Glutamatergic neuron (in vitro differentiated cells): Measurements from ENCODE around the gene AMBRA1. TPM values are rescaled to one million over a fixed set of nuclear protein-coding genes. Genes with fewer than 3 reads are reported as not detected.

ENCODE experiments used
- DNase-seq: peaks from one replicate; pipeline ENCODE4 v3.0.0; 2022
- H3K27ac Mint-ChIP-seq: one replicate; pipeline ENCODE4 v1.8.0; 2020; ENCODE audit warnings: mild to moderate bottlenecking, mixed read lengths, inconsistent platforms; ENCODE audit not compliant: unreplicated experiment
- H3K27me3 Mint-ChIP-seq: one replicate; pipeline ENCODE4 v1.8.0; 2020; ENCODE audit warnings: mild to moderate bottlenecking, moderate library complexity, mixed read lengths, inconsistent platforms; ENCODE audit not compliant: unreplicated experiment
- H3K36me3 Mint-ChIP-seq: one replicate; pipeline ENCODE4 v1.8.0; 2020; ENCODE audit warnings: mild to moderate bottlenecking, mixed read lengths, inconsistent platforms; ENCODE audit not compliant: unreplicated experiment
- H3K4me1 Mint-ChIP-seq: one replicate; pipeline ENCODE4 v1.8.0; 2020; ENCODE audit warnings: mild to moderate bottlenecking, low read depth, mixed read lengths, inconsistent platforms; ENCODE audit not compliant: unreplicated experiment
- H3K4me3 Mint-ChIP-seq: one replicate; pipeline ENCODE4 v1.8.0; 2020; ENCODE audit warnings: mild to moderate bottlenecking, mixed read lengths, inconsistent platforms; ENCODE audit not compliant: unreplicated experiment
- H3K9me3 Mint-ChIP-seq: one replicate; pipeline ENCODE4 v1.8.0; 2020; ENCODE audit warnings: mild to moderate bottlenecking, moderate library complexity, mixed read lengths, inconsistent platforms; ENCODE audit not compliant: unreplicated experiment
- CTCF ChIP-seq: fragments of 200-600 bp; sonication (generic); IDR thresholded peaks from one replicate; pipeline ENCODE4 v1.5.0; 2021; ENCODE audit not compliant: partially characterized antibody, unreplicated experiment
- total RNA-seq: library from RNA; stranded (reverse); fragmentation: NEBNext Ultra II Directional; extraction: Animal tissue kit (Norgen Biotek cat#: 25700); gene quantifications from one replicate; pipeline ENCODE4 v1.2.1, GENCODE V29; 2021; ENCODE audit not compliant: unreplicated experiment

The AMBRA1 gene
- total RNA-seq, 1 donor from 2014 or later: 49.0 TPM

GRCh38 chr11:46351148-46351547, 242.7 kb downstream of the AMBRA1 start:
- Mint-ChIP-seq H3K27ac (no peak overlapping the region), H3K9me3 (peaks cover 4% of the 10 kb centered on the region), H3K27me3 (peaks cover 9% of the 10 kb centered on the region), H3K4me3 (no peak overlapping the region), H3K4me1 (peaks cover 28% of the 10 kb centered on the region), H3K36me3 (peaks cover 6% of the 10 kb centered on the region)
- TF ChIP-seq CTCF: no peak
- DNase-seq: no peak

- peaks cover 6% of the 10 kb centered on the region for H3K36me3 Mint-ChIP-seq
- no peak overlapping the region for H3K4me3 Mint-ChIP-seq
- H3K4me1 Mint-ChIP-seq: peaks cover 26% of the 10 kb centered on the region
- TF ChIP-seq CTCF: no peak
- H3K27ac Mint-ChIP-seq: no peak overlapping the region
- no peak for DNase-seq
- H3K27me3 Mint-ChIP-seq: peaks cover 9% of the 10 kb centered on the region
- peaks cover 4% of the 10 kb centered on the region for H3K9me3 Mint-ChIP-seq
These were observed 243.1 kb downstream of the AMBRA1 start for GRCh38 chr11:46350695-46351094.

- no peak for DNase-seq
- H3K9me3 Mint-ChIP-seq: peaks cover 4% of the 10 kb centered on the region
- peak overlapping the region; percentile 88 for H3K4me3 Mint-ChIP-seq
- peaks cover 6% of the 10 kb centered on the region for H3K36me3 Mint-ChIP-seq
- no peak overlapping the region for H3K27ac Mint-ChIP-seq
- H3K4me1 Mint-ChIP-seq: peaks cover 29% of the 10 kb centered on the region
- no peak for TF ChIP-seq CTCF
- peaks cover 11% of the 10 kb centered on the region for H3K27me3 Mint-ChIP-seq
These were observed 245.0 kb downstream of the AMBRA1 start for GRCh38 chr11:46348566-46349401.

- H3K27me3 Mint-ChIP-seq: peaks cover 14% of the 10 kb centered on the region
- H3K4me1 Mint-ChIP-seq: peaks cover 37% of the 10 kb centered on the region
- no peak for DNase-seq
- no peak for TF ChIP-seq CTCF
- H3K4me3 Mint-ChIP-seq: peak overlapping the region; percentile 88
- no peak overlapping the region for H3K27ac Mint-ChIP-seq
- peaks cover 4% of the 10 kb centered on the region for H3K9me3 Mint-ChIP-seq
- peaks cover 6% of the 10 kb centered on the region for H3K36me3 Mint-ChIP-seq
These were observed 246.0 kb downstream of the AMBRA1 start for GRCh38 chr11:46347637-46348311.
